HepG2 (cell line): ENCODE results near the gene TET3. TPM values are rescaled to one million over a fixed set of nuclear protein-coding genes. Genes with fewer than 3 reads are reported as not detected.

Experiments used
- ATM ChIP-seq: fragments of 450-650 bp; IDR thresholded peaks from 2 replicates; pipeline ENCODE4 v1.7.1; 2017; ENCODE audit warnings: mild to moderate bottlenecking, borderline replicate concordance
- CAMTA2 ChIP-seq: sonication (generic); formaldehyde crosslinking; IDR thresholded peaks from 2 replicates; pipeline ENCODE4 v1.4.0; 2020; ENCODE audit warnings: mild to moderate bottlenecking, missing genetic modification reagents, borderline replicate concordance
- CTCF ChIP-seq: sonication (generic); formaldehyde crosslinking; IDR thresholded peaks from 2 replicates; pipeline ENCODE4 v1.5.0; 2020; ENCODE audit warnings: mild to moderate bottlenecking, missing genetic modification reagents, moderate library complexity
- DPF2 ChIP-seq: sonication (generic); formaldehyde crosslinking; IDR thresholded peaks from 2 replicates; pipeline ENCODE4 v1.4.0; 2020; ENCODE audit warnings: mild to moderate bottlenecking, low read depth, missing genetic modification reagents, borderline replicate concordance
- HMGXB4 ChIP-seq, 2 experiments: sonication (generic) in 1 of 2; formaldehyde crosslinking in 1 of 2; IDR thresholded peaks; 2 replicates each; pipeline versions ENCODE4 v1.4.0 to v1.6.1; 2018 to 2020; ENCODE audit warnings: missing genetic modification reagents in 2 of 2, borderline replicate concordance in 1 of 2, low read depth in 1 of 2, mild to moderate bottlenecking in 1 of 2, missing biosample characterization in 1 of 2
- NFIB ChIP-seq: sonication (generic); formaldehyde crosslinking; IDR thresholded peaks from 2 replicates; pipeline ENCODE4 v1.9.0; 2021; ENCODE audit warnings: missing genetic modification reagents, mild to moderate bottlenecking, borderline replicate concordance
- NFKBIZ ChIP-seq: IDR thresholded peaks from 2 replicates; pipeline ENCODE4 v1.6.1; 2018; ENCODE audit warnings: missing genetic modification reagents, missing compliant biosample characterization
- POLR2G ChIP-seq: fragments of 200-400 bp; formaldehyde crosslinking; IDR thresholded peaks from 2 replicates; pipeline ENCODE4 v1.6.1; 2018; ENCODE audit warnings: mild to moderate bottlenecking, low read depth, low read length, moderate library complexity
- RFX1 ChIP-seq: fragments of 450-650 bp; IDR thresholded peaks from 2 replicates; pipeline ENCODE4 v1.6.1; 2017
- RORA ChIP-seq: sonication (generic); formaldehyde crosslinking; IDR thresholded peaks from 2 replicates; pipeline ENCODE4 v1.5.0; 2020; ENCODE audit warnings: mild to moderate bottlenecking, missing genetic modification reagents, moderate library complexity
- TAF1 ChIP-seq: sonication (generic); formaldehyde crosslinking; IDR thresholded peaks from 2 replicates; pipeline ENCODE4 v1.4.0; 2020; ENCODE audit warnings: missing genetic modification reagents
- TRIM22 ChIP-seq: fragments of 450-650 bp; IDR thresholded peaks from 2 replicates; pipeline ENCODE4 v1.6.1; 2017
- ZFP41 ChIP-seq: sonication (generic); formaldehyde crosslinking; IDR thresholded peaks from 2 replicates; pipeline ENCODE4 v1.4.0; 2020; ENCODE audit warnings: mild to moderate bottlenecking, missing genetic modification reagents, borderline replicate concordance
- ZFP91 ChIP-seq: sonication (generic); formaldehyde crosslinking; IDR thresholded peaks from 2 replicates; pipeline ENCODE4 v1.9.0; 2022; ENCODE audit warnings: missing genetic modification reagents, mild to moderate bottlenecking, borderline replicate concordance
- ZMYM4 ChIP-seq: sonication (generic); formaldehyde crosslinking; IDR thresholded peaks from 2 replicates; pipeline ENCODE4 v1.8.1; 2023; ENCODE audit warnings: mild to moderate bottlenecking, missing genetic modification reagents
- ZNF510 ChIP-seq: sonication (generic); formaldehyde crosslinking; IDR thresholded peaks from 2 replicates; pipeline ENCODE4 v1.4.0; 2020; ENCODE audit warnings: low read depth, mild to moderate bottlenecking, missing genetic modification reagents
- ZNF609 ChIP-seq: sonication (generic); formaldehyde crosslinking; IDR thresholded peaks from 2 replicates; pipeline ENCODE4 v1.4.0; 2020; ENCODE audit warnings: mild to moderate bottlenecking, missing genetic modification reagents, borderline replicate concordance
- ZNF672 ChIP-seq: sonication (generic); formaldehyde crosslinking; IDR thresholded peaks from 2 replicates; pipeline ENCODE4 v1.8.1; 2022; ENCODE audit warnings: missing genetic modification reagents
- ZNF816 ChIP-seq: sonication (generic); formaldehyde crosslinking; IDR thresholded peaks from 2 replicates; pipeline ENCODE4 v1.8.0; 2022; ENCODE audit warnings: missing genetic modification reagents, mild to moderate bottlenecking, borderline replicate concordance
- polyA plus RNA-seq, 8 experiments: library from polyadenylated mRNA; depleted of rRNA in 3 of 8; stranded (reverse) in 7 of 8; unstranded in 1 of 8; fragments of >200 nt; fragmentation: Illumina TruSeq in 4 of 8; extraction: Trizol in 4 of 8; gene quantifications; 2 replicates each; pipeline versions ENCODE4 v1.2.1 to v1.2.3, GENCODE V29; 2011 to 2016; ENCODE audit warnings: low read depth in 4 of 8, missing spikeins in 1 of 8, mixed read lengths in 1 of 8; ENCODE audit not compliant: insufficient read depth in 1 of 8
- total RNA-seq, 5 experiments: library from RNA; depleted of rRNA; stranded (reverse); fragments of >200 nt; fragmentation: Illumina TruSeq; extraction: Trizol; gene quantifications; 2 replicates each; pipeline ENCODE4 v1.2.3, GENCODE V29; 2016; ENCODE audit warnings: low read depth in 1 of 5

Gene TET3
- total and polyA plus RNA-seq, 2 of the 13 experiments (the other 11 are each of a cell fraction or from before 2014, with no cell fraction given): 4.3 to 6.8 TPM

- no peak for TF ChIP-seq ZNF816 (CRISPR knock-in tag)
- no peak for TF ChIP-seq POLR2G
- TF ChIP-seq ZFP41 (CRISPR knock-in tag): no peak
- TF ChIP-seq CAMTA2 (CRISPR knock-in tag): no peak
- TF ChIP-seq TRIM22: no peak
- TF ChIP-seq ZNF672 (CRISPR knock-in tag): no peak
- TF ChIP-seq ZNF510 (CRISPR knock-in tag): no peak
- TF ChIP-seq DPF2: no peak
- TF ChIP-seq ZFP91 (CRISPR knock-in tag): 0 out of 2 replicates have a peak, but pooled peaks have one; percentile 1
- no peak for TF ChIP-seq NFIB
- TF ChIP-seq NFKBIZ (CRISPR knock-in tag): no peak
- no peak for TF ChIP-seq RORA (CRISPR knock-in tag)
- TF ChIP-seq ATM: no peak
- TF ChIP-seq HMGXB4 (CRISPR knock-in tag; IDR thresholded peaks at IDR 0.05; ENCODE audit: borderline replicate concordance in 1 of 2, low read depth in 1 of 2): no peak
- no peak for TF ChIP-seq CTCF (CRISPR knock-in tag)
- no peak for TF ChIP-seq TAF1
- no peak for TF ChIP-seq ZMYM4 (CRISPR knock-in tag)
- no peak for TF ChIP-seq RFX1
- no peak for TF ChIP-seq ZNF609
Measured at GRCh38 chr2:73982140-73982617, 2.5 kb upstream of the TET3 start (continued).
